ENCODE measurements around the gene IER5. TPM values are rescaled to one million over a fixed set of nuclear protein-coding genes. Genes with fewer than 3 reads are reported as not detected.

IER5 gene
- total and polyA plus RNA-seq, 9 of the 15 experiments (the other 6 are each of a cell fraction or from before 2014, with no cell fraction given): 2.4 to 32.1 (median 12.0) TPM

- no peak overlapping the region for H3K9ac ChIP-seq (ENCODE audit: insufficient read depth in 1 of 2, low read depth in 2 of 2, low read length in 2 of 2)
- no peaks in the 10 kb centered on the region for H3K79me2 ChIP-seq (ENCODE audit: control insufficient read depth, insufficient read depth, low read length)
- DNase-seq (ENCODE audit: extremely low read depth in 1 of 4, low spot score in 3 of 4) (no peak), ATAC-seq (peak; percentile 6; the same call in 2 of the 3 replicates), FAIRE-seq (peak; percentile 79)
- ChIA-PET POLR2A (interaction anchor here (1.2 to 7.7 kb wide), 5 partner anchors 10 to 26 kb away, joined by 4 to 57 read pairs (median 10); partner anchors contain the start of gene IER5), CTCF (ENCODE audit: low intra/inter-chr PET ratio) (no interaction called here)
- no peaks in the 10 kb centered on the region for H3K27me3 ChIP-seq (ENCODE audit: control insufficient read depth in 2 of 2, insufficient read depth in 2 of 2, low read length in 2 of 2)
- no peaks in the 10 kb centered on the region; the same call in 1 of the 2 replicates for H3K9me3 ChIP-seq (replicated peaks; ENCODE audit: control insufficient read depth, insufficient read depth, low read depth, low read length)
- no peaks in the 10 kb centered on the region for H3K36me3 ChIP-seq (ENCODE audit: control insufficient read depth, insufficient read depth, low read length)
- 44% methylated on average over 11 of the region's 11 CpGs for WGBS (ENCODE audit: insufficient coverage, low coverage, missing lambda C conversion rate)
- no peak overlapping the region for H3K27ac ChIP-seq (ENCODE audit: extremely low read depth, low read depth, low read length)
- H3K4me1 ChIP-seq (replicated peaks in 1 of 2; ENCODE audit: control insufficient read depth in 2 of 2, insufficient read depth in 2 of 2, low read length in 2 of 2): peaks cover 19 to 23% of the 10 kb centered on the region in 2 experiments
- no peak overlapping the region for H3K4me2 ChIP-seq (ENCODE audit: insufficient read depth, low read length)
- no peaks in the 10 kb centered on the region; the same call in 1 of the 2 replicates for H4K20me1 ChIP-seq (replicated peaks; ENCODE audit: control insufficient read depth, insufficient read depth, low read length)
- H3K4me3 ChIP-seq: no peak overlapping the region
- in situ Hi-C loops (cut with MboI) (no loop called here), intact Hi-C loops (cut with micrococcal nuclease) (no loop called here)
- BruUV-seq (replicated peaks): no TSS peak
- no peak overlapping the region; the same call in 1 of the 2 replicates for H2AFZ ChIP-seq (ENCODE audit: low read depth, low read length)
- peaks cover 4% of the 10 kb centered on the region for H3K9me1 ChIP-seq (ENCODE audit: control insufficient read depth, insufficient read depth, low read length)
- TF ChIP-seq BHLHE40 (IDR thresholded peaks at IDR 0.05; ENCODE audit: low read length) (peak; percentile 86), C11orf30 (IDR thresholded peaks at IDR 0.05; ENCODE audit: low read depth) (peak; percentile 94), ZBTB49 (CRISPR knock-in tag; IDR thresholded peaks at IDR 0.05; ENCODE audit: borderline replicate concordance) (no peak), SRF (CRISPR knock-in tag; IDR thresholded peaks at IDR 0.05) (peak in 1 of 2 experiments; percentile 94; a peak in 2 of 4 replicates), ZFP91 (CRISPR knock-in tag; IDR thresholded peaks at IDR 0.05) (no peak), RAD51 (IDR thresholded peaks at IDR 0.05; ENCODE audit: borderline replicate concordance, low read depth) (no peak), ZNF217 (CRISPR knock-in tag; IDR thresholded peaks at IDR 0.05) (no peak), RERE (CRISPR knock-in tag; IDR thresholded peaks at IDR 0.05; ENCODE audit: borderline replicate concordance) (no peak), MAFG (tag; conservative IDR thresholded peaks at IDR 0.05) (peak; percentile 90)
Observed at GRCh38 chr1:181114574-181115367, 26.3 kb downstream of the IER5 start.
